HG03139 (cell line): ENCODE results near the gene AFP.
"Not testable (repeated sequence)": the region's sequence is repeated elsewhere in the genome, so short reads cannot be mapped to it uniquely, and the experiment has no call there.

Source experiments
- ATAC-seq: cut with Tn5 transposase; IDR thresholded peaks from one replicate; pipeline ENCODE4 v1.9.1; 2021; ENCODE audit not compliant: unreplicated experiment

The AFP gene

GRCh38 chr4:73435984-73436383 lies at the start of gene AFP:
Gene AFP (plus strand): TSS chr4:73436221. CDS start chr4:73436263, 42 bp downstream.
- no peak for ATAC-seq

- ATAC-seq, result no peak
These were observed 48.5 kb upstream of the AFP start for GRCh38 chr4:73387552-73387951.

GRCh38 chr4:73388887-73389286 lies 47.1 kb upstream of the AFP start:
- ATAC-seq, result no peak

- not testable (repeated sequence) for ATAC-seq
These were observed 46.4 kb upstream of the AFP start for GRCh38 chr4:73389663-73390062.

GRCh38 chr4:73391774-73392173 lies 44.2 kb upstream of the AFP start:
- ATAC-seq, result no peak

GRCh38 chr4:73392936-73393335 lies 43.1 kb upstream of the AFP start:
- ATAC-seq, result no peak

GRCh38 chr4:73396304-73396703 lies 39.7 kb upstream of the AFP start:
- no peak for ATAC-seq

- ATAC-seq, result no peak
These were observed 38.7 kb upstream of the AFP start for GRCh38 chr4:73396993-73397972.

GRCh38 chr4:73401412-73401811 lies 34.6 kb upstream of the AFP start:
- ATAC-seq, result no peak

- ATAC-seq, result no peak
These were observed 32.0 kb upstream of the AFP start, which contains the start of gene ALB for GRCh38 chr4:73404042-73404441. Gene ALB (plus strand): TSS chr4:73404287. CDS start chr4:73404328, 41 bp downstream.

GRCh38 chr4:73404457-73404856 lies 31.6 kb upstream of the AFP start:
- ATAC-seq, result no peak

GRCh38 chr4:73405138-73405537 lies 30.9 kb upstream of the AFP start:
- no peak for ATAC-seq

GRCh38 chr4:73406548-73406875 lies 29.5 kb upstream of the AFP start:
- no peak for ATAC-seq

GRCh38 chr4:73407227-73407673 lies 28.8 kb upstream of the AFP start:
- ATAC-seq, result no peak

GRCh38 chr4:73408181-73408867 lies 27.7 kb upstream of the AFP start:
- ATAC-seq, result no peak

- no peak for ATAC-seq
These were observed 26.8 kb upstream of the AFP start for GRCh38 chr4:73409012-73409862.

- no peak for ATAC-seq
These were observed 26.0 kb upstream of the AFP start for GRCh38 chr4:73409978-73410548.

GRCh38 chr4:73410916-73411730 lies 24.9 kb upstream of the AFP start:
- no peak for ATAC-seq

GRCh38 chr4:73411731-73412414 lies 24.1 kb upstream of the AFP start:
- ATAC-seq, result no peak
